Measurements from ENCODE around the gene PRDM1.

PRDM1 gene

GRCh38 chr6:106085984-106086813 is at the start of gene PRDM1:
Gene PRDM1, plus strand, starts transcription at chr6:106086336. Its CDS starts 218 bp downstream, at chr6:106086554.
- H3K4me1 ChIP-seq, result peaks cover 12% of the 10 kb centered on the region
- in situ Hi-C loops (cut with MboI; ENCODE audit: low sequenced_read_pairs), result no loop called here
- H3K9me3 ChIP-seq, result no peaks in the 10 kb centered on the region
- H3K4me3 ChIP-seq, result peak within 1 kb of the TSS; percentile 28
- DNase-seq (ENCODE audit: low spot score in 2 of 2), result peak; percentile 50 to 84
- no peaks in the 10 kb centered on the region for H3K36me3 ChIP-seq (replicated peaks)
- no peaks in the 10 kb centered on the region; the same call in 1 of the 2 replicates for H3K27me3 ChIP-seq (ENCODE audit: low read depth)

- no peaks in the 10 kb centered on the region for H3K9me3 ChIP-seq
- no peak overlapping the region for H3K4me3 ChIP-seq
- in situ Hi-C loops (cut with MboI; ENCODE audit: low sequenced_read_pairs), result no loop called here
- no peaks in the 10 kb centered on the region for H3K36me3 ChIP-seq (replicated peaks)
- DNase-seq (ENCODE audit: low spot score in 2 of 2), result no peak
- H3K27me3 ChIP-seq (ENCODE audit: low read depth), result peaks cover 5% of the 10 kb centered on the region; the same call in 1 of the 2 replicates
- no peaks in the 10 kb centered on the region for H3K4me1 ChIP-seq
Measured at GRCh38 chr6:106037060-106037459, 49.1 kb upstream of the PRDM1 start.

- Histone ChIP-seq H3K4me1 (no peaks in the 10 kb centered on the region), H3K4me3 (no peak overlapping the region), H3K9me3 (no peaks in the 10 kb centered on the region), H3K27me3 (ENCODE audit: low read depth) (peaks cover 5% of the 10 kb centered on the region; the same call in 1 of the 2 replicates), H3K36me3 (replicated peaks) (no peaks in the 10 kb centered on the region)
- no peak for DNase-seq (ENCODE audit: low spot score in 2 of 2)
- in situ Hi-C loops (cut with MboI; ENCODE audit: low sequenced_read_pairs), result no loop called here
Measured at GRCh38 chr6:106039897-106040592, 46.1 kb upstream of the PRDM1 start.

- peaks cover 3% of the 10 kb centered on the region for H3K27me3 ChIP-seq (ENCODE audit: low read depth)
- H3K4me1 ChIP-seq, result no peaks in the 10 kb centered on the region
- no peak overlapping the region for H3K4me3 ChIP-seq
- DNase-seq (ENCODE audit: low spot score in 2 of 2), result no peak
- H3K9me3 ChIP-seq, result no peaks in the 10 kb centered on the region
- in situ Hi-C loops (cut with MboI; ENCODE audit: low sequenced_read_pairs), result no loop called here
- H3K36me3 ChIP-seq (replicated peaks), result no peaks in the 10 kb centered on the region
Measured at GRCh38 chr6:106044151-106044550, 42.0 kb upstream of the PRDM1 start.

- no peak for DNase-seq (ENCODE audit: low spot score in 2 of 2)
- Histone ChIP-seq H3K4me3 (no peak overlapping the region), H3K36me3 (replicated peaks) (no peaks in the 10 kb centered on the region), H3K9me3 (no peaks in the 10 kb centered on the region), H3K4me1 (no peaks in the 10 kb centered on the region), H3K27me3 (ENCODE audit: low read depth) (no peaks in the 10 kb centered on the region; the same call in 1 of the 2 replicates)
- in situ Hi-C loops (cut with MboI; ENCODE audit: low sequenced_read_pairs), result no loop called here
Measured at GRCh38 chr6:106045077-106045476, 41.1 kb upstream of the PRDM1 start.

GRCh38 chr6:106046116-106046853 is 39.9 kb upstream of the PRDM1 start:
- no peaks in the 10 kb centered on the region; the same call in 1 of the 2 replicates for H3K27me3 ChIP-seq (ENCODE audit: low read depth)
- in situ Hi-C loops (cut with MboI; ENCODE audit: low sequenced_read_pairs), result no loop called here
- no peaks in the 10 kb centered on the region for H3K4me1 ChIP-seq
- no peaks in the 10 kb centered on the region for H3K9me3 ChIP-seq
- H3K4me3 ChIP-seq, result no peak overlapping the region
- DNase-seq (ENCODE audit: low spot score in 2 of 2), result no peak
- H3K36me3 ChIP-seq (replicated peaks), result no peaks in the 10 kb centered on the region

GRCh38 chr6:106046854-106047200 is 39.3 kb upstream of the PRDM1 start:
- in situ Hi-C loops (cut with MboI; ENCODE audit: low sequenced_read_pairs), result no loop called here
- no peaks in the 10 kb centered on the region for H3K36me3 ChIP-seq (replicated peaks)
- H3K27me3 ChIP-seq (ENCODE audit: low read depth), result no peaks in the 10 kb centered on the region; the same call in 1 of the 2 replicates
- DNase-seq (ENCODE audit: low spot score in 2 of 2), result no peak
- no peaks in the 10 kb centered on the region for H3K4me1 ChIP-seq
- H3K9me3 ChIP-seq, result no peaks in the 10 kb centered on the region
- no peak overlapping the region for H3K4me3 ChIP-seq

- Histone ChIP-seq H3K27me3 (ENCODE audit: low read depth) (no peaks in the 10 kb centered on the region; the same call in 1 of the 2 replicates), H3K4me1 (no peaks in the 10 kb centered on the region), H3K36me3 (replicated peaks) (no peaks in the 10 kb centered on the region), H3K4me3 (no peak overlapping the region), H3K9me3 (no peaks in the 10 kb centered on the region)
- DNase-seq (ENCODE audit: low spot score in 2 of 2), result no peak
- in situ Hi-C loops (cut with MboI; ENCODE audit: low sequenced_read_pairs), result no loop called here
Measured at GRCh38 chr6:106048336-106048735, 37.8 kb upstream of the PRDM1 start.

- DNase-seq (ENCODE audit: low spot score in 2 of 2), result no peak
- in situ Hi-C loops (cut with MboI; ENCODE audit: low sequenced_read_pairs), result no loop called here
- no peaks in the 10 kb centered on the region for H3K4me1 ChIP-seq
Measured at GRCh38 chr6:106050538-106050937, 35.6 kb upstream of the PRDM1 start.

GRCh38 chr6:106051226-106051625 is 34.9 kb upstream of the PRDM1 start:
- Histone ChIP-seq H3K4me3 (no peak overlapping the region), H3K36me3 (replicated peaks) (no peaks in the 10 kb centered on the region), H3K4me1 (no peaks in the 10 kb centered on the region), H3K9me3 (no peaks in the 10 kb centered on the region), H3K27me3 (ENCODE audit: low read depth) (no peaks in the 10 kb centered on the region; the same call in 1 of the 2 replicates)
- in situ Hi-C loops (cut with MboI; ENCODE audit: low sequenced_read_pairs), result no loop called here
- DNase-seq (ENCODE audit: low spot score in 2 of 2), result no peak

More at GRCh38 chr6:106050538-106050937, 35.6 kb upstream of the PRDM1 start:
- Histone ChIP-seq H3K27me3 (ENCODE audit: low read depth) (no peaks in the 10 kb centered on the region; the same call in 1 of the 2 replicates), H3K9me3 (no peaks in the 10 kb centered on the region), H3K36me3 (replicated peaks) (no peaks in the 10 kb centered on the region), H3K4me3 (no peak overlapping the region)

- Histone ChIP-seq H3K9me3 (no peaks in the 10 kb centered on the region), H3K27me3 (ENCODE audit: low read depth) (no peaks in the 10 kb centered on the region), H3K4me1 (no peaks in the 10 kb centered on the region), H3K4me3 (no peak overlapping the region), H3K36me3 (replicated peaks) (no peaks in the 10 kb centered on the region)
- peak in 1 of 2 experiments; percentile 10 for DNase-seq (ENCODE audit: low spot score in 2 of 2)
- in situ Hi-C loops (cut with MboI; ENCODE audit: low sequenced_read_pairs), result no loop called here
Measured at GRCh38 chr6:106053484-106054205, 32.5 kb upstream of the PRDM1 start.

- H3K27me3 ChIP-seq (ENCODE audit: low read depth), result no peaks in the 10 kb centered on the region
- no peak for DNase-seq (ENCODE audit: low spot score in 2 of 2)
- H3K4me1 ChIP-seq, result no peaks in the 10 kb centered on the region
- no peak overlapping the region for H3K4me3 ChIP-seq
- H3K36me3 ChIP-seq (replicated peaks), result no peaks in the 10 kb centered on the region
- no peaks in the 10 kb centered on the region for H3K9me3 ChIP-seq
- in situ Hi-C loops (cut with MboI; ENCODE audit: low sequenced_read_pairs), result no loop called here
Measured at GRCh38 chr6:106055489-106055888, 30.6 kb upstream of the PRDM1 start.

- no peak overlapping the region for H3K4me3 ChIP-seq
- in situ Hi-C loops (cut with MboI; ENCODE audit: low sequenced_read_pairs), result no loop called here
- no peaks in the 10 kb centered on the region for H3K9me3 ChIP-seq
- H3K36me3 ChIP-seq (replicated peaks), result no peaks in the 10 kb centered on the region
- H3K4me1 ChIP-seq, result no peaks in the 10 kb centered on the region
- DNase-seq (ENCODE audit: low spot score in 2 of 2), result no peak
- H3K27me3 ChIP-seq (ENCODE audit: low read depth), result no peaks in the 10 kb centered on the region
Measured at GRCh38 chr6:106056060-106056745, 29.9 kb upstream of the PRDM1 start.

Data from HAP-1 (cell line).